Right ventricle myocardium superior (tissue), 1 donor: ENCODE measurements around the gene MIA. TPM values are rescaled to one million over a fixed set of nuclear protein-coding genes. Genes with fewer than 3 reads are reported as not detected.
"Not testable (repeated sequence)": the region's sequence is repeated elsewhere in the genome, so short reads cannot be mapped to it uniquely, and the experiment has no call there.

Experiments used
- ATAC-seq: fragments of 200-7000 bp; cut with Tn5 transposase; one replicate; pipeline ENCODE4 v1.9.1; 2020; ENCODE audit warnings: mild to moderate bottlenecking; ENCODE audit not compliant: poor library complexity
- DNase-seq: peaks from one replicate; pipeline ENCODE4 v3.0.0-alpha.2; 2020
- intact Hi-C: fragments of 100-400 bp; cut with DNase I; formaldehyde crosslinking; loops from one replicate; pipeline ENCODE4 v1.11.2; 2022
- total RNA-seq: library from RNA; stranded (reverse); fragmentation: NEBNext Ultra II Directional; extraction: Animal tissue kit (Norgen Biotek cat#: 25700); gene quantifications from one replicate; pipeline ENCODE4 v1.2.1, GENCODE V29; 2021
- donor health status: DM: no; HTN: yes; CAD: no; lungs with severe emphysema.

Gene MIA
- total RNA-seq, 1 donor from 2014 or later = not detected

- no peak for ATAC-seq
- intact Hi-C loops = no loop called here
- peak; percentile 24 for DNase-seq
These were observed 27.8 kb upstream of the MIA start for GRCh38 chr19:40747536-40747935.

DNA sequence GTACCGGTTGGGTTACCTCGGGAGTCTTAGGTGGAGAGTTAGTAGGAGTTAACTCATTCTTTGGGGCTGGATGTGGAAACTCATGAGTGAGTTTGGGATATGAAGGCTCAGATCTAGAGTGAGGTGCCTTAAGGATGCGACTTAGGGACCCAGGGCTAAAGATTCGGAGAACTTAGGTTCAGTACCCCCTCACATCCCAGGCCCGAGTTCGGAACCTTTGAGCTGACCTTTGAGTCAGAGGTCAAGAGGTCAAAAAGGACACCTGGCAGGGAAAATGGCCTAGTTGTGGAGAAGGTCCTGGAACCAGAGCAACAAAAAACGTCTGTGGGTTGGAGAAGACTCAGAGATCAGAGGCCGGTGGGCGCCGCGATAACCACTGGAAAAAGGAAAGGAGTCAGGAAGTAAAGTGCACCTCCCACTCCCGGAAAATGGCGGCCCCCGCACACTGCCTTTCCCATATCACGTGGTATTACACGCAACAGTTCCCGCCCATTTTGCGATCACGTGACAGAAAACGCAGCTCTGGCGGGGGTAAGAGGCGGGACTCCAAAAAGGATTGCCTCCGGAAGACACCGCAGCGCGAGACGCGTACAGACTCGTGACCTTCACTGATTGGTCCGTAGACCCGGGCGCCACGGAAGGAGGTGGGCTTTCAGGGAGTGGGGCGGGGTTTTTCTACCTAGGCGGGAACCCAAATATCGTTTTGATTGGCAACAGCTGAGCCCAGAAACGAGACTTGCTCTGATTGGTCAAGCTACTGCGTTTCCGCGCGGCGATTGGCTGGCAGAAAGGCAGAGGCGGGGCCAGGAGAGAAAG is 25.1 kb upstream of the MIA start, which contains the start of gene ACTMAP:
Gene ACTMAP (minus strand): TSS at position 420 of the 816 bp plus-strand sequence. CDS start 674 bp downstream, outside the sequence.
- intact Hi-C loops = no loop called here
- ATAC-seq (peak; percentile 95), DNase-seq (peak; percentile 99)

- peak; percentile 98 for DNase-seq
- intact Hi-C loops = no loop called here
- ATAC-seq = peak; percentile 90
These were observed 24.3 kb upstream of the MIA start, which contains the start of gene SNRPA for GRCh38 chr19:40750874-40751537. TSS of gene SNRPA (plus strand) at chr19:40751203. CDS start at chr19:40751409, 206 bp downstream.

- ATAC-seq (no peak), DNase-seq (no peak)
- intact Hi-C loops = no loop called here
These were observed 23.0 kb upstream of the MIA start for GRCh38 chr19:40752257-40752781.

GRCh38 chr19:40754611-40755247 is 20.6 kb upstream of the MIA start:
- no peak for ATAC-seq
- no peak for DNase-seq
- intact Hi-C loops = no loop called here

DNA sequence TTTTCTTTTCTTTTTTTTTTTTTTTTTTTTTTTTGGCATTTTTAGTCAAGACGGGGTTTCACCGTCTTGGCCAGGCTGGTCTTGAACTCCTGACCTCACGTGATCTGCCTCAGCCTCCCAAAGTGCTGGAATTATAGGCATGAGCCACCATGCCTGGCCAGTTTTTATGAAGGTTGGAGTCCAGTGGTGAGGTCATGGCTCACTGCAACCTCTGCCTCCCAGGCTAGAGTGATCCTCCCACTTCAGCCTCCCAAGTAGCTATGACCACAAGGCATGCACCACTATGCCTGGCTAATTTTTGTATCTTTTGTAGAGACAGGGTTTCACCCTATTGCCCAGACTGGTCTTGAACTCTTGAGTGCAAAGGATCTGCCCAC is 20.1 kb upstream of the MIA start:
- intact Hi-C loops = no loop called here
- no peak for ATAC-seq
- DNase-seq = no peak

DNA sequence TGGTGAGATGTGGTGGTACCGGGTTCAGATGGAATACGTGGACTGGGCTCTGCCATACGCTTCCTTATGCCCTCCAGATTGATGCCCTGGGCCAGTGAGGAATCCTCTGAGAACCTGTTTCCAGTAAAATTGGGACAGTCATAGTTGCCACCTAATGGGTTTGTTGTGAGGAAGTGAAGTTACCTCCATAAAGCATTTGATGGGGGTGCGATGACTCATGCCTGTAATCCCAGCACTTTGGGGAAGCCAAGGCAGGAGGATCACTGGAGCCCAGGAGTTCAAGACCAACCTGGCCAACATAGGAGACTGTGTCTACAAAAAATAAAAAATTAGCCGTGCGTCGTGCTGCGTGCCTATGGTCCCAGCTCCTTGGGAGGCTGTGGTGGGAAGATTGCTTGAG is 19.5 kb upstream of the MIA start:
- DNase-seq (no peak), ATAC-seq (no peak)
- intact Hi-C loops = no loop called here

- intact Hi-C loops = no loop called here
- ATAC-seq = no peak
- DNase-seq = no peak
These were observed 18.7 kb upstream of the MIA start for GRCh38 chr19:40756502-40757110.

- ATAC-seq (no peak), DNase-seq (no peak)
- intact Hi-C loops = no loop called here
These were observed 16.8 kb upstream of the MIA start for GRCh38 chr19:40758491-40758890.

DNA sequence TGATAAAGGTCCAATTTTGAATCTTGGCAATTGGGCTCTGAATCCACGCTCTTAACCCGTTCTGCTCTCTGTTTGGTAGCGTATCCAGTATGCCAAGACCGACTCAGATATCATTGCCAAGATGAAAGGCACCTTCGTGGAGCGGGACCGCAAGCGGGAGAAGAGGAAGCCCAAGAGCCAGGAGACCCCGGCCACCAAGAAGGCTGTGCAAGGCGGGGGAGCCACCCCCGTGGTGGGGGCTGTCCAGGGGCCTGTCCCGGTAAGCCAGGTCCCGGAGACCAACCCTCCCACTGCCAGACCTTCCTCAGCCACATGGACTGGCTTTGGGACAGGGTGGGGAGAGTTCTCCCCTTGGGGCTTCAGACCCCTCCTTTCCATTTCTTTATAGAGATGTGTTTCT is 16.0 kb upstream of the MIA start:
- ATAC-seq (no peak), DNase-seq (no peak)
- intact Hi-C loops = no loop called here

DNA sequence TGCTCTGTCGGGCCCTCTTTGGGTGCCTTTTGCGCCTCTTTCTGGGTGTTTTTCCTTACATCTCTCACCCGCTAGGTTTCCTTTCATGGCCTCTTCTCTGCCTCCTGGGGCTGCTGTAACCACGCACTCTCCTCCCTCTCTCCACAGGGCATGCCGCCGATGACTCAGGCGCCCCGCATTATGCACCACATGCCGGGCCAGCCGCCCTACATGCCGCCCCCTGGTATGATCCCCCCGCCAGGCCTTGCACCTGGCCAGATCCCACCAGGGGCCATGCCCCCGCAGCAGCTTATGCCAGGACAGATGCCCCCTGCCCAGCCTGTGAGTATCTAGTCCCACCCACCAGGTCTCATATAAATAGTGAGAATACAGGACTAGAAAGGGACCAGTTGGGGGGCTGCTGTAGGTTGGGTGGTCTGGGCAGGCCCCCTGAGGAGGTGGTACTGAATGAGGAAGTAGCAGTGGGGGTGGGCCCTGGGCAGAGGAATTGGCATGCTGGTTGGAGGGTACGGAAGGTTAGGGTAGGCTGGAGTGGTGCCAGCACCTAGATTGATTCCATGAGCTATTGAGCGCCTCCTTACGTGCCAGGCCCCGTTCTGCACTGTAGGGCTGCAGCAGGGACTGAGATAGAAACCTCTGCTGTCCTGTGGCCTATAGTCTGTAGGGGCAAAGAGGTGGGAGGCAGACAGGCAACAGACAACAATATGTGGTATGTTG is 12.4 kb upstream of the MIA start:
- no peak for DNase-seq
- intact Hi-C loops = no loop called here
- no peak for ATAC-seq

- no peak for DNase-seq
- ATAC-seq = no peak
- intact Hi-C loops = no loop called here
These were observed 11.8 kb upstream of the MIA start for GRCh38 chr19:40763526-40763925.

DNA sequence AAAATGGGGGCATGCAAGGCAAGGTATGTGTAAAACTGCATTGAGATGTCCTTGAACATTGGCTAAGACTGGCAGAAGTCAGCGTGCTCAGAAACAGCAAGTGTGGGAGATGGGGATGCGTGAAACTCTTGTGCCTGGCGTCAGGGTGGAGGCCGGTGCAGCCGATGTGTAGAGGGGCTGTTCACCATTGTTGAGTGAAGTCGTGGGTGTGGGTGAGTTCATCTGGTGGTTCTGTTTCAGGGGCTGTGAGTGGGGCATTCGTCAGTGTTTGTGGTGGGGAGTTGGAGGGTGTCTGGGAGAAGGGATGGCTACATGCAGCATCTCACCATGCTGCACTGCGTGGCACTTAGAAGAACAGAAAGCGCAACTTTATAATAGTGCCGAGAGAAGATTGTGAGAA is 11.4 kb upstream of the MIA start:
- intact Hi-C loops = no loop called here
- DNase-seq (no peak), ATAC-seq (no peak)

DNA sequence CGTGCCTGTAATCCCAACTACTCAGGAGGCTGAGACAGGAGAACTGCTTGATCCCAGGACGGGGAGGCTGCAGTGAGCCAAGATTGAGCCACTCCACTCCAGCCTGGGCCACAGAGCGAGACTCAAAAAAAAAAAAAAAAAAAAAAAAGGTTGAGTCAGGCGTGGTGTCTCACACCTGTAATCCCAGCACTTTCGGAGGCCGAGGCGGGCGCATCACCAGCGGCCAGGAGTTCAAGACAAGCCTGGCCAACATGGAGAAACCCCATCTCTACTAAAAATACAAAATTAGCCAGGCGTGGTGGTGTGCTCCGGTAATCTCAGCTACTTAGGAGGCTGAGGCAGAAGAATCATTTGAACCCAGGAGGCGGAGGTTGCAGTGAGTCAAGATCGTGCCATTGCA is 8.9 kb upstream of the MIA start:
- DNase-seq, ATAC-seq, intact Hi-C loops: not testable (repeated sequence)

DNA sequence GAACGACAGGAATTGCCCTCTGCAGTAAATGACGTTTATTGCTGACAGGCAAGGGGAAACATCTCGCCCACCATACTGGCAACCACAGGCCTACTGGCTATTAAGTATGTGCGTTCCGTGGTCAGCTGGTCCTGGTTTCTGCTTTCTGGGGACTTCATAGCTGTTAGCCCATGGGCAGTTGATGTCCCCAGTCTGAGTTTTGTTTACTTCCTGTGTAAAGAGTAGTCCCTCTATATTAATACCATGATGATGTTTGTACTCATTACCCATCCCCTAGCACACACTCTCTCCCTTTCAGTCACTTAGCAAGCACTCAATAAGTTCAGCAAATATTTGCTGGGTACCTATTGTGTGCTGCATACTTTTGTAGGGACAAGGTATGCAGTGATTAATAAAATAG is 6.5 kb upstream of the MIA start:
- ATAC-seq = no peak
- no peak for DNase-seq
- intact Hi-C loops = no loop called here

- DNase-seq, intact Hi-C loops, ATAC-seq: not testable (repeated sequence)
These were observed 4.0 kb upstream of the MIA start for GRCh38 chr19:40771101-40771862.

DNA sequence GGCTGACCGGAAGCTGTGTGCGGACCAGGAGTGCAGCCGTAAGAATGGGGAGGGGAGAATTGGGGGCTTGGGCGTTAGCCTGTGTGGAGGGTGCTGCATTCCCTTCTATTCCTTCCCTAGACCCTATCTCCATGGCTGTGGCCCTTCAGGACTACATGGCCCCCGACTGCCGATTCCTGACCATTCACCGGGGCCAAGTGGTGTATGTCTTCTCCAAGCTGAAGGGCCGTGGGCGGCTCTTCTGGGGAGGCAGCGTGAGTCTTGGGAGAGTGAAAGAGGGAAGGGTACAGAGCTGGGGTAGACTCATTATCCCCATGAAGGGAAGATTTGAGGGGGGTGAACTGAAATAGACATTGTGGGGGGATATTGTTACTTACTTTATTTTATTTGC is 306 bp downstream of the MIA start:
- ATAC-seq (no peak), DNase-seq (no peak)
- intact Hi-C loops = no loop called here

- ATAC-seq (no peak), DNase-seq (no peak)
- intact Hi-C loops = no loop called here
These were observed 1.0 kb downstream of the MIA start for GRCh38 chr19:40776364-40776763.
